Colon (tissue), 2 donors: Measurements from ENCODE around the gene HSDL2.
"Not testable (repeated sequence)": the region's sequence is repeated elsewhere in the genome, so short reads cannot be mapped to it uniquely, and the experiment has no call there.

Experiments used
- FAIRE-seq: peaks from 2 replicates; lab custom pipeline; 2012; peaks lifted over from hg19 to GRCh38; lab: Jason Lieb, UNC
- donor health status: control.
- donor health status: control.

Gene HSDL2

DNA sequence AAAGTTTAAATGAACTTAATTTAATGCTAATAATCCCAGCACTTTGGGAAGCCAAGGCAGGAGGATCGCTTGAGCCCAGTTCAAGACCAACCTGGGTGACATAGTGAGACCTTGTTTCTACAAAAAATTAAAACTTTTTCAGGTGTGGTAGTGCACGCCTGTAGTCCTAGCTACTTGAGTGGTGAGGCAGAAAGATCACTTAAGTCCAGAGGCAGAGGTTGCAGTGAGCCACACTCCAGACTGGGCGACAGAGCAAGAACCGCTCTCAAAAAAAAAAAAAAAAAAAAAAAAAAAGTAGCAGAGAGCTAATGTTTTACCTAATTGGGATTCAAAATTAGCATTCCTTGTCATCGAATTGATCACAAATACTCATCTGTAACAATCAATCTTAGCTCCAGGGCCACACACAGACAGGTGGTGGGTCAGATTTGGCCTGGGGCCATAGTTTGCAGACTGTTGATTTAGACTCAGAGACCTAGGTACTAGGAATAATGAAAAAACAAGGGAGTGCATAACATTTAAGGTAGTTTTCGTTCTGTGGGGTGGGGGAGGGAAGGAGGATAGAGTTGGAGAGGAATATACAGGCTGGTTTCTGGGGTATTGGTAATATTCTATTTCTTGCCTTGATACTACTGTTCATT is 21.4 kb downstream of the HSDL2 start:
- no peak for FAIRE-seq

- FAIRE-seq = no peak
Measured at GRCh38 chr9:112403614-112404201, 23.8 kb downstream of the HSDL2 start.

GRCh38 chr9:112404508-112404932 is 24.6 kb downstream of the HSDL2 start:
- FAIRE-seq = no peak

GRCh38 chr9:112408275-112408674 is 28.4 kb downstream of the HSDL2 start:
- no peak for FAIRE-seq

GRCh38 chr9:112408819-112409218 is 28.9 kb downstream of the HSDL2 start:
- FAIRE-seq = no peak

GRCh38 chr9:112409758-112410157 is 29.9 kb downstream of the HSDL2 start:
- FAIRE-seq = no peak

GRCh38 chr9:112411626-112412027 is 31.7 kb downstream of the HSDL2 start:
- FAIRE-seq = no peak

DNA sequence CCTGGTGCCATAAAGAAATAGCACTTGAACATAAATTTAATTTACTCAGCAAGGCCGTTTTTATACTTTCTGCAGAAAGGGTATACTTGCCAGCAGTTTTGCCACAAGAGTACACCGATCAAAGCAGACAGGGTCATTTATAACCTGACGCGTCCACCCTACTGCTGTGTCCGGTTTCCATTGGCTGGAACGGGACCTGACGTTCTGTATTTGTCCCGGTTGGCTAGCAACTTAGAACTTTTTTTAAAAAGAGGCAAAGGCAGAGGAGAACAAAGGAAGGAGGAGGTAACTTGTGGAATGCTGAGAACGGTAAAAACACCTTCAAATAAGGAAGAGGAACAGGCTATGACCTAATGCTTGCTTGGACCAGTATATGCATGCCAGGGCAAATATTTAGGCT is 33.8 kb downstream of the HSDL2 start:
- not testable (repeated sequence) for FAIRE-seq

- no peak for FAIRE-seq
Measured at GRCh38 chr9:112420208-112420607, 40.3 kb downstream of the HSDL2 start.

- no peak for FAIRE-seq
Measured at GRCh38 chr9:112421771-112422222, 41.9 kb downstream of the HSDL2 start.

- FAIRE-seq = no peak
Measured at GRCh38 chr9:112422417-112423148, 42.7 kb downstream of the HSDL2 start.

GRCh38 chr9:112430006-112430522 is 50.2 kb downstream of the HSDL2 start:
- FAIRE-seq = no peak

DNA sequence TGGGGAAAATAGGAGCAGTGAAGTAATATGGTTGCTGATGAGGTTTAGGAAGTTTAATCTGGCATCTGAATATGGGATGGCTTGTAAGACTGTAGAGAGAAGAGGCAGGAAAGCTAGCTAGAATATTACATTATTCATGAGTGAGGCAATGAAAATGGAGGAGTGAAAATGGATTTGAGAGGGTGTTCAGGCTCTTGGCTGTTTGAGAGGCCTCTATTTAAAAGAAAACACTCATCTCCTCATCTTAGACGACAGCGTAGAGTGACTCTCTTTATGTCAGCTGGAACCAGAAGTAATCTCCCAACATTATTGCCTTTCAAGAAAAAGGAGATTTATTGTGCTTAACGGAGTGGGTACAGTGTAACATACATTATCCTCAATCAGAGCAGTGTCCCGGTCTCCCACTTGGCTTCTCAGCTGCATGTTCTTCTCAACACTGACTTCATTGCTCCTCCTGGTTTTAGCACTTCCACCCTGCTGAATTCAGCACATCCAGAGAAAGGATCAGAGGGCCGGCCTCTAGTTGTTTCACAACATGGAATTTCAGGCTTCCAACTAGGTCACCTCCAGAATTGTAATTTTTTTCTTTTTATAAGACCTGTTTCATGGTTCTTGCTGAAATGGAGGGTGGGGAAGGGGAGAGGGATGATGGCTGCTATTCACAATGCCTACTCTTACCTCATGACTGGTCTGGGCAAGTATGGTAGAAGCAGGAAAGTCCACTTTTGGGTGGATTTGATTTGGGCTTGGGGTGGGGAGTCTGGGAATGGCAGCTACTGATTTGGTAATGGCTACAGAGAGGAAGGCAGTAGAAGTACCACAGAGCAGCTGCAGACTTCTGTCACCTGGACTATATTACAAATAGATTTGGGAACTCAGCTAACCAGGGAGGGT is 53.8 kb downstream of the HSDL2 start:
- FAIRE-seq = no peak

DNA sequence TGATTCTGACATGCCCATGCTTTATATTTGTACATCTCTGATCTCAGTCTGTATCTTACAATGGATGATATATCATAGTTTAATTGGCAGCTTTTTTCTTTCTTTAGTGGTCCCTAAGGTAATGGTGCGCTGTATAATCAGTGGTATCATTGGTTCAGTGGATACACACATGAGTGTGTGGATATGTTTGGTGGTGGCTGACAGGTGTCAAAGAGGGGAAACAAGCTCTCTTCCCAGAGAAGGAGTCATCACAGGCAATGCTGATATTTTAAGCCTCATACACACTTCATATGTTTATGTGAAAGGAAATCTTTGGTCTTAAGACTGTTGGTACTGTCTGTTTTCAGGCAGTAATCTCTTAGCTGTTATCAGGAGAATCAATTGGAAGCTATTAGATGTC is 54.6 kb downstream of the HSDL2 start:
- no peak for FAIRE-seq

GRCh38 chr9:112437406-112437805 is 57.5 kb downstream of the HSDL2 start:
- no peak for FAIRE-seq

- no peak for FAIRE-seq
Measured at GRCh38 chr9:112439171-112439570, 59.3 kb downstream of the HSDL2 start.

GRCh38 chr9:112439825-112440224 is 59.9 kb downstream of the HSDL2 start:
- FAIRE-seq = no peak

DNA sequence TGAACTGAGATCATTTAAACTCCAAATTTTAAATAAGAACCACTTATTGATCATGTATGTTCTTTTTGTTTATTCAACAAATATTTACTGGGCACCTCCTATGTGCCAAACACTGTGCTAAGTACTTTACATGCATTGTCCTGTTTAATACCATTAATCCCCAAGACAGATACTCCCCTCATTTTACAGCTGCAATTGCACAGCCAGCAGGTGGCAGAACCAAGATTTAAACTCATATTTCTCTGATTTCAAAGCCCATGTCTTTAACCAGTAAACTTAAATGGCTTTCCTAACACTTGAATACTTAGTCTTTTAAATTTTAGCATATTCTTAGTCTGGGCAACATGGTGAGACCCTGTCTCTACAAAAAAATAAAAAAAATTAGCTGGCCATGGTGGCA is 63.3 kb downstream of the HSDL2 start:
- no peak for FAIRE-seq

- no peak for FAIRE-seq
Measured at GRCh38 chr9:112443636-112444035, 63.7 kb downstream of the HSDL2 start.

- no peak for FAIRE-seq
Measured at GRCh38 chr9:112445196-112445595, 65.3 kb downstream of the HSDL2 start.

GRCh38 chr9:112446080-112446479 is 66.2 kb downstream of the HSDL2 start:
- FAIRE-seq = no peak

- FAIRE-seq = no peak
Measured at GRCh38 chr9:112446526-112446925, 66.6 kb downstream of the HSDL2 start.
